AG10803 (cell line): ENCODE results near the gene RIMBP2.

Experiments used
- DNase-seq: peaks from one replicate; pipeline ENCODE4 v3.0.0; 2010; ENCODE audit warnings: low read depth
- H3K4me3 ChIP-seq: 2 replicates; pipeline ENCODE4 v1.5.1; 2011; ENCODE audit warnings: mild to moderate bottlenecking, low read length, control low read depth
- TF ChIP-seq, protein P1 (sequence below): conservative IDR thresholded peaks from 2 replicates; pipeline ENCODE4 v1.5.1; 2011; ENCODE audit warnings: mild to moderate bottlenecking, low read length, control low read depth, inconsistent platforms

RIMBP2 gene

DNA sequence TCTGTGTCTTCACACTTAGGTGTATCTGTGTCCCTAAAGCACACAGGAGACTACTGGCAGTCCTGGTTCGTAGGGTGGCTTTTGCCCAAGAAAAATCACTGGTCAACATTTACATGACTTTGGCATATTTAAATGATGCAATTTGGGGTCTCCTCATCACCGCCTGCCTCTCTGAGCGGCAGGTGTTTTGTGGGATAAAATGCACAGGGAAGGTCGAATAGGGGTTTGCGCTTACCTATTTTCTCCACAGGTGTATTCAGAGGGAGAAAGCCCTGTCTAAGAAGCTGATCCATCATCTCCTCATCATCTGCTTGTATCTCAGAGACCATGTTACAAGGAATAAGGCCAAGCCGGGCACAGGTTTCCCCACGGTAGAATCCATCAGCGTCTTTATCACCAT, 303.7 kb downstream of the RIMBP2 start:
- no peak overlapping the region for H3K4me3 ChIP-seq
- TF ChIP-seq, protein P1, sequence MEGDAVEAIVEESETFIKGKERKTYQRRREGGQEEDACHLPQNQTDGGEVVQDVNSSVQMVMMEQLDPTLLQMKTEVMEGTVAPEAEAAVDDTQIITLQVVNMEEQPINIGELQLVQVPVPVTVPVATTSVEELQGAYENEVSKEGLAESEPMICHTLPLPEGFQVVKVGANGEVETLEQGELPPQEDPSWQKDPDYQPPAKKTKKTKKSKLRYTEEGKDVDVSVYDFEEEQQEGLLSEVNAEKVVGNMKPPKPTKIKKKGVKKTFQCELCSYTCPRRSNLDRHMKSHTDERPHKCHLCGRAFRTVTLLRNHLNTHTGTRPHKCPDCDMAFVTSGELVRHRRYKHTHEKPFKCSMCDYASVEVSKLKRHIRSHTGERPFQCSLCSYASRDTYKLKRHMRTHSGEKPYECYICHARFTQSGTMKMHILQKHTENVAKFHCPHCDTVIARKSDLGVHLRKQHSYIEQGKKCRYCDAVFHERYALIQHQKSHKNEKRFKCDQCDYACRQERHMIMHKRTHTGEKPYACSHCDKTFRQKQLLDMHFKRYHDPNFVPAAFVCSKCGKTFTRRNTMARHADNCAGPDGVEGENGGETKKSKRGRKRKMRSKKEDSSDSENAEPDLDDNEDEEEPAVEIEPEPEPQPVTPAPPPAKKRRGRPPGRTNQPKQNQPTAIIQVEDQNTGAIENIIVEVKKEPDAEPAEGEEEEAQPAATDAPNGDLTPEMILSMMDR: no peak
- DNase-seq: no peak

DNA sequence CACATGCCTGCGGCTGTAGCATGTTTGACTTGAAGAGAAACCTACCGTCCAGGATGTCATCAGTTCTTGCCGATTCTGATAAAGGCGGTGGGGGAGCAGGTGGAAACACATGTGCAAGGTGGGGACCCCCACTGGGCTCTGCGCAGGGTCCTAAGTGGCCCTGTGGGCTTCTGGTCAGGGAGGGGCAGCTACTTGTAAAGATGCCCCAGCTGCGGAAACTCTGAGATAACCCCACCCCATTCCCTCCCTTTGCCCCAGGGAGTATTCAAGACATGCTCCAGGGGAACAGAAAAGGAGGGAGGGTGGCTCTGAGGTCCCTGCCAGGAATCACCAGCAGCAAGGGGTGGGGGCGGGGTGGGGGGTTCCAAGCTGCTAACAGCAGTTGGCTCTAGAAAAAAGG, 310.8 kb downstream of the RIMBP2 start:
- no peak overlapping the region for H3K4me3 ChIP-seq
- TF ChIP-seq, protein P1: no peak
- DNase-seq: no peak

DNA sequence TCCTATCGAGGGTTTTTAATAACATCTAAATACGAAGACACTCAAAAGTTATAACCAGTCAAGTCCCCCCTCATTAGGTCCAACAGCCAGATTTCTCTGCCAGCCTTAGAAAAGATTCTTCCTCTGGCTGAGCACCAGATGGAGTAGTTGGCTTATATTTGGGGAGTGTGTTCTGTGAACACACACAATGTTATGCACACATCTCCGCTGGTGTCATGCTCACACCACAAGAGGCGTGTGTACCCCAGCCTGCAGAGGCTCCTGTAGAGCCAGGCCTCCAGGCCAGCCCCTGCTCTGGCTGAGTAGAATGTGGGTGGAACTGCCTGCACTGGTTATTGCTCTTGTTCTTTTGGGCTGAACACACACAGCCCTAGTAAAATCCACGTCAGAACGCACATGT, 314.4 kb downstream of the RIMBP2 start:
- TF ChIP-seq, protein P1: no peak
- no peak for DNase-seq
- no peak overlapping the region for H3K4me3 ChIP-seq

DNA sequence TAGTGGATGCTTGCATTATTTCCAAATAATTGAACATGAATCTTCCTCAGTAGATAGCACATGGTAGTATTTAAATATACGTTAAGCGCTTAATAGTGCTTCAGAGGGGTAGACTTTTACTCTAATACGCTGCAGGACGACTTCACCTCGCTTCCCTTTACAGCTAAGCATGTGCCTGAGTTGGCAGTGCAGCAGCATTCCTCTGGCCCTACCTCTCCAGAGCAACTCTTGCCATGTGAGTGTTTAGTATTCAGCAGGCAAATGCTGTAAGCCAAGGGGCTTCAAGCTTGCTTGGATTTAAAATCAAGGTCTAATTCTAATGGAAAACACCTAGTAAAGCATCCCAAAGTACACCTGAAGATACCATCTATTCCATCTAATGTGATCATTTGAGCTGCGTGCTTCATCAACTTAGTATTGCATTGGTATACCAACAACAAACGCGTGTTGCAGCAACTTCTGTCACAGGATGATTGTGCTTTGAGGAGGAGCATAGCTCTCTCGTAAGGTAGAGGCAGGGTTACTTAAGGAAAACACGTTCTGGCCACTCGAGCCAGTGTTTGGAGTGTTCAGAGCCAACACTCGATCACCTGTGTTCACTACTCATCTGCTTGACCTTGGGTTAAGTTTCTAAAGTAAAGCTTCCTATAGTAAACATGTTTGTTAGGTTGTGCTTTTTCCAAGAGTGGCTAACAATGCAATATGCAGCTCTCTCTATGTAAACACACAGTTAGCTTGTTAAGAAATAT, 317.8 kb downstream of the RIMBP2 start:
- no peak overlapping the region for H3K4me3 ChIP-seq
- DNase-seq: no peak
- TF ChIP-seq, protein P1: no peak

DNA sequence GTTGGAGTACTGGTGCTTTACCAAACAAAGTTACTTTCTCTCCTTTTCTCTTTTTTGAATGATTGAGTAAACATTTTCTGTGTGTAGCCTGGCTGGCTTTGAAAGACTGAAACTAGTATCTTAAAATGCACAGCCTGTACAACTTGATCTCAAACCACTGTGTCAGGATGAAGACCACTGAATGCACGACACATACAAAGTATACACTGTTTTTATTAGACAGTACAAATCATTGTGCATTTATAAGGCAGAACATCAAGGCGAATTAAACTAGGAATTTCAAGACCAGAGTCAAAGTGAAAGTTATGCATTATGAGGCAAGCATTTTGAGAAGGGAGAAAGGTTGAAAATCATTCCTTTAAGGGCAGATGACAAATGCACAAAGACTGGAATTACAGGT, 319.4 kb downstream of the RIMBP2 start:
- no peak overlapping the region for H3K4me3 ChIP-seq
- DNase-seq: no peak
- TF ChIP-seq, protein P1: no peak

DNA sequence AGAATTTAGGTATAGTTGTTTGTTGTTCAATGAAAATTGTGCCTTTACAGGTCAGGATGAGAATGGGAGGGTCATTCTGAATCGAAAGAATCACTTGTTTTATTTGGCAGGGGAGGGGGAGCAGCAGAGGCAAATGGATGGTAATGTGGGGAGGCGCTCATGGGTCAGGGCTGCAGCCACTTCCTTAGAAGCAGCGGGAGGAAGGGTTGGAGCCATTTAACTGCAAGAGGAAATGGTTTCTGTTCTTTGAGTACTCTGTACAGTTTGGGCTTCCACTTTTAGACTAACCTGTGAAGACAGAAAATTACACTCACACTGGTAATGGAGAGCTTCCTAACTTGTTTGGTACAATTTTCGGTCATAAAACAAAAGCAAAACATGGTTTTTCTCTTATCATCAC, 321.2 kb downstream of the RIMBP2 start:
- no peak for DNase-seq
- no peak overlapping the region for H3K4me3 ChIP-seq
- TF ChIP-seq, protein P1: no peak

DNA sequence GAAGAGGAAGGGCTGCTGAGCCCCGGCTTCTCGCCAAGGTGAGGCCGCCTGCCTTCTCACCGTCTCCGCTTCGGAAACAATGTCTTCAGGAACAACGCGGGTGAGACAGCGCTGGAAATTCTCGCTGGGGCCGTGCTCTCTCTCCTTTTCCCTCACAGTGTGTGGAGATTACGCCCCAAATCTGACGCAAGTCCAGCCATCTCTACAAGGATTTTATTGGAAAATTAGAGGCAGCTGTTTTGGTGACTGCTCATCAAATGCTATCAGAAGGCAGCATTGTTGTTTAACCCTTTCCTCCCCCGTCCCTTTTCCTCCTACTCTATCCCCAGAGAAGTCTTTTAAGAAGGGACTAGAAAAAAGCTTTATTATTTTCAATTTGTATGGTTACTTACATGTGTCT, 324.9 kb downstream of the RIMBP2 start:
- DNase-seq: no peak
- no peak overlapping the region for H3K4me3 ChIP-seq
- TF ChIP-seq, protein P1: no peak
